Omental fat pad (tissue), 4 donors: ENCODE results near the gene GIGYF2. TPM values are rescaled to one million over a fixed set of nuclear protein-coding genes. Genes with fewer than 3 reads are reported as not detected.

Source experiments
- ATAC-seq: fragments of 150-250 bp; one replicate; pipeline ENCODE4 v1.9.1; 2016; ENCODE audit warnings: mild to moderate bottlenecking, moderate library complexity; ENCODE audit not compliant: low FRiP score
- DNase-seq: peaks from one replicate; pipeline ENCODE4 v3.0.0-alpha.2; 2019; ENCODE audit warnings: low spot score
- CTCF ChIP-seq, 3 donors: fragments of 450-650 bp; IDR thresholded peaks; one replicate each; pipeline ENCODE4 v1.5.1; 2016 to 2017; ENCODE audit warnings: antibody characterized with exemption in 3 of 3, mild to moderate bottlenecking in 3 of 3, moderate library complexity in 2 of 3
- total RNA-seq, 4 donors: library from RNA; depleted of rRNA; stranded (reverse); fragments of >200 nt; gene quantifications; one replicate each; pipeline ENCODE4 v1.1.0, GENCODE V29; 2016

The GIGYF2 gene
- total RNA-seq, 4 donors from 2014 or later, result 63.9 to 80.2 (median 72.2) TPM

- no peak for TF ChIP-seq CTCF (IDR thresholded peaks at IDR 0.05)
- no peak for ATAC-seq
- no peak for DNase-seq
Observed at GRCh38 chr2:232772531-232772930, 75.4 kb downstream of the GIGYF2 start.

- DNase-seq, result no peak
- ATAC-seq, result no peak
- TF ChIP-seq CTCF (IDR thresholded peaks at IDR 0.05), result no peak
Observed at GRCh38 chr2:232773815-232774214, 76.7 kb downstream of the GIGYF2 start.

GRCh38 chr2:232776435-232776834, 79.3 kb downstream of the GIGYF2 start, which contains the start of gene KCNJ13:
TSS of gene KCNJ13 (minus strand) at chr2:232776565. CDS start at chr2:232771362, 5,203 bp downstream.
- ATAC-seq (no peak), DNase-seq (no peak)
- TF ChIP-seq CTCF (IDR thresholded peaks at IDR 0.05), result no peak

- ATAC-seq (no peak), DNase-seq (no peak)
- TF ChIP-seq CTCF (IDR thresholded peaks at IDR 0.05), result no peak
Observed at GRCh38 chr2:232777276-232777675, 80.1 kb downstream of the GIGYF2 start.

- ATAC-seq (no peak), DNase-seq (no peak)
- no peak for TF ChIP-seq CTCF (IDR thresholded peaks at IDR 0.05)
Observed at GRCh38 chr2:232779465-232779864, 82.3 kb downstream of the GIGYF2 start.

- no peak for TF ChIP-seq CTCF (IDR thresholded peaks at IDR 0.05)
- no peak for DNase-seq
- no peak for ATAC-seq
Observed at GRCh38 chr2:232779934-232780333, 82.8 kb downstream of the GIGYF2 start.

- DNase-seq (no peak), ATAC-seq (no peak)
- no peak for TF ChIP-seq CTCF (IDR thresholded peaks at IDR 0.05)
Observed at GRCh38 chr2:232781765-232782164, 84.6 kb downstream of the GIGYF2 start.
